GM21576 (cell line): ENCODE results near the gene GATAD2A.
"Not testable (repeated sequence)": the region's sequence is repeated elsewhere in the genome, so short reads cannot be mapped to it uniquely, and the experiment has no call there.

Source experiments
- ATAC-seq: cut with Tn5 transposase; IDR thresholded peaks from one replicate; pipeline ENCODE4 v1.9.1; 2021; ENCODE audit warnings: mild to moderate bottlenecking, moderate library complexity; ENCODE audit not compliant: unreplicated experiment

The GATAD2A gene

GRCh38 chr19:19404879-19405860 lies at the start of gene GATAD2A:
TSS of gene GATAD2A (plus strand) at chr19:19405675. CDS start at chr19:19465346, 59,671 bp downstream.
- ATAC-seq: peak; percentile 61

- ATAC-seq: no peak
These were observed 49.0 kb upstream of the GATAD2A start for GRCh38 chr19:19356500-19356899.

GRCh38 chr19:19356901-19357566 lies 48.4 kb upstream of the GATAD2A start:
- ATAC-seq: no peak

- peak; percentile 50 for ATAC-seq
These were observed 44.3 kb upstream of the GATAD2A start for GRCh38 chr19:19361075-19361594.

- ATAC-seq: no peak
These were observed 43.4 kb upstream of the GATAD2A start for GRCh38 chr19:19362075-19362474.

GRCh38 chr19:19366434-19367396 lies 38.8 kb upstream of the GATAD2A start:
- ATAC-seq: peak; percentile 77

GRCh38 chr19:19368087-19368486 lies 37.4 kb upstream of the GATAD2A start:
- ATAC-seq: no peak

- ATAC-seq: no peak
These were observed 34.4 kb upstream of the GATAD2A start for GRCh38 chr19:19371059-19371458.

- ATAC-seq: peak; percentile 83
These were observed 32.6 kb upstream of the GATAD2A start for GRCh38 chr19:19372656-19373416.

- no peak for ATAC-seq
These were observed 25.9 kb upstream of the GATAD2A start for GRCh38 chr19:19379527-19379926.

GRCh38 chr19:19380316-19380715 lies 25.2 kb upstream of the GATAD2A start:
- ATAC-seq: not testable (repeated sequence)

GRCh38 chr19:19381007-19381926 lies 24.2 kb upstream of the GATAD2A start:
- ATAC-seq: no peak

- no peak for ATAC-seq
These were observed 23.4 kb upstream of the GATAD2A start for GRCh38 chr19:19382118-19382517.

- no peak for ATAC-seq
These were observed 21.0 kb upstream of the GATAD2A start for GRCh38 chr19:19384486-19384885.

- ATAC-seq: peak; percentile 85
These were observed 20.2 kb upstream of the GATAD2A start for GRCh38 chr19:19385131-19385895.

- ATAC-seq: no peak
These were observed 19.3 kb upstream of the GATAD2A start for GRCh38 chr19:19385896-19386869.

GRCh38 chr19:19387108-19387507 lies 18.4 kb upstream of the GATAD2A start:
- ATAC-seq: no peak
